ENCODE results near the gene TMEM101. TPM values are rescaled to one million over a fixed set of nuclear protein-coding genes. Genes with fewer than 3 reads are reported as not detected.

Gene TMEM101
- total RNA-seq, 1 experiment from 2014 or later: 18.6 TPM

GRCh38 chr17:44002141-44002848 lies 12.5 kb downstream of the TMEM101 start:
- Histone ChIP-seq H3K23ac (ENCODE audit: insufficient read length, low read depth, low read length) (no peak overlapping the region), H2AFZ (ENCODE audit: low read length) (no peak overlapping the region), H3K56ac (ENCODE audit: insufficient read length, low read depth, low read length) (no peak overlapping the region), H2BK20ac (ENCODE audit: low read depth, low read length, poor library complexity, severe bottlenecking) (no peak overlapping the region), H3K27me3 (ENCODE audit: insufficient read depth, low read length) (no peaks in the 10 kb centered on the region; the same call in 1 of the 2 replicates), H2BK12ac (ENCODE audit: insufficient read length, low read depth, low read length) (no peak overlapping the region), H3K4me1 (ENCODE audit: insufficient read depth, low read length) (no peaks in the 10 kb centered on the region), H4K20me1 (ENCODE audit: control insufficient read depth, insufficient read depth, insufficient read length) (no peaks in the 10 kb centered on the region), H2AK5ac (ENCODE audit: insufficient read length, low read length) (no peak overlapping the region), H4K5ac (ENCODE audit: insufficient read length, low read depth, low read length) (no peak overlapping the region), H3K4ac (ENCODE audit: low read depth, low read length) (no peak overlapping the region), H3K4me2 (ENCODE audit: insufficient read depth, insufficient read length, low read length) (no peak overlapping the region), H3K79me1 (ENCODE audit: insufficient read depth, low read depth, low read length, poor library complexity, severe bottlenecking) (no peaks in the 10 kb centered on the region), H3K79me2 (ENCODE audit: insufficient read depth, low read length) (no peaks in the 10 kb centered on the region), H3K18ac (ENCODE audit: insufficient read length, low read depth, low read length) (no peak overlapping the region), H3K23me2 (ENCODE audit: insufficient read length, low read depth, low read length, poor library complexity, severe bottlenecking) (peaks cover 28% of the 10 kb centered on the region), H2BK5ac (ENCODE audit: insufficient read length, low read length) (no peak overlapping the region), H3K9ac (ENCODE audit: extremely low read depth, insufficient read length, low read length) (no peak overlapping the region), H2BK15ac (ENCODE audit: low read depth, low read length) (no peak overlapping the region), H2BK120ac (ENCODE audit: low read depth, low read length, poor library complexity, severe bottlenecking) (no peak overlapping the region), H3T11ph (ENCODE audit: low read length) (no peak overlapping the region), H3K9me3 (ENCODE audit: control insufficient read depth, low read depth, low read length) (no peaks in the 10 kb centered on the region), H4K91ac (ENCODE audit: insufficient read length, low read depth, low read length) (no peak overlapping the region), H4K8ac (replicated peaks; ENCODE audit: insufficient read length, low read depth, low read length) (no peak overlapping the region), H3K27ac (ENCODE audit: insufficient read length, low read depth, low read length) (no peak overlapping the region), H3K14ac (ENCODE audit: insufficient read depth, low read length) (no peak overlapping the region)
- Mint-ChIP-seq H3K36me3 (ENCODE audit: insufficient read depth in 1 of 3, low read depth in 3 of 3) (no peaks in the 10 kb centered on the region), H3K27ac (no peak overlapping the region), H3K4me1 (peaks cover 9 to 15% of the 10 kb centered on the region in 2 experiments), H3K27me3 (ENCODE audit: low read depth) (peaks cover 35% of the 10 kb centered on the region), H3K4me3 (no peak overlapping the region; a peak in 1 of 5 replicates), H3K9me3 (no peaks in the 10 kb centered on the region)
- no CpG with 5 or more reads among the region's 9 CpGs for WGBS (ENCODE audit: extremely low coverage, insufficient read length, low lambda C conversion rate)
- TF ChIP-seq CTCF (conservative IDR thresholded peaks at IDR 0.05): no peak
- DNase-seq: no peak
